Spleen (tissue), 11 donors: Measurements from ENCODE around the gene GPR34. TPM values are rescaled to one million over a fixed set of nuclear protein-coding genes. Genes with fewer than 3 reads are reported as not detected.

ENCODE experiments used
- DNase-seq: peaks from one replicate; pipeline ENCODE4 v3.0.0-alpha.2; 2020
- H3K27ac ChIP-seq, 8 donors: fragments of 200-600 bp; sonication (generic) in 7 of 8; 1 replicate in 4 of 8; 2 replicates in 4 of 8; pipeline versions ENCODE4 v1.5.0 to v1.8.0; 2016 to 2021; ENCODE audit warnings: inconsistent platforms in 4 of 8, mild to moderate bottlenecking in 4 of 8, moderate library complexity in 1 of 8
- H3K27me3 ChIP-seq, 7 donors: fragments of 200-600 bp; sonication (generic) in 6 of 7; replicated peaks in 1 of 7; 1 replicate in 4 of 7; 2 replicates in 3 of 7; pipeline versions ENCODE4 v1.5.0 to v1.8.0; 2016 to 2021; ENCODE audit warnings: inconsistent platforms in 3 of 7, mild to moderate bottlenecking in 1 of 7
- H3K36me3 ChIP-seq, 6 donors: fragments of 200-600 bp; sonication (generic) in 5 of 6; 1 replicate in 4 of 6; 2 replicates in 2 of 6; pipeline versions ENCODE4 v1.5.0 to v1.8.0; 2016 to 2021; ENCODE audit warnings: inconsistent platforms in 2 of 6
- H3K4me1 ChIP-seq, 6 donors: fragments of 200-600 bp; sonication (generic) in 5 of 6; 1 replicate in 3 of 6; 2 replicates in 3 of 6; pipeline versions ENCODE4 v1.5.0 to v1.8.0; 2016 to 2021; ENCODE audit warnings: inconsistent platforms in 3 of 6
- H3K4me3 ChIP-seq, 8 donors: fragments of 200-600 bp; sonication (generic) in 7 of 8; 1 replicate in 4 of 8; 2 replicates in 4 of 8; pipeline versions ENCODE4 v1.5.0 to v1.8.0; 2016 to 2021; ENCODE audit warnings: inconsistent platforms in 4 of 8, mild to moderate bottlenecking in 4 of 8, moderate library complexity in 2 of 8
- H3K9me3 ChIP-seq, 8 donors: fragments of 200-600 bp; sonication (generic) in 7 of 8; 1 replicate in 4 of 8; 2 replicates in 4 of 8; pipeline versions ENCODE4 v1.5.0 to v1.8.0; 2016 to 2021; ENCODE audit warnings: inconsistent platforms in 4 of 8
- CTCF ChIP-seq, 11 experiments: fragments of 200-600 bp in 7 of 11; fragments of 450-650 bp in 4 of 11; sonication (generic) in 4 of 11; IDR thresholded peaks in 8 of 11; conservative IDR thresholded peaks in 3 of 11; 1 replicate in 7 of 11; 2 replicates in 4 of 11; pipeline versions ENCODE4 v1.4.0 to v1.8.0; 2016 to 2021; ENCODE audit warnings: antibody characterized with exemption in 11 of 11, inconsistent platforms in 4 of 11, mild to moderate bottlenecking in 1 of 11
- POLR2A ChIP-seq, 3 donors: fragments of 450-650 bp; IDR thresholded peaks; one replicate each; pipeline ENCODE4 v1.5.1; 2017; ENCODE audit warnings: antibody characterized with exemption in 3 of 3, mild to moderate bottlenecking in 1 of 3
- POLR2AphosphoS5 ChIP-seq, 3 donors: sonication (generic); formaldehyde crosslinking; IDR thresholded peaks; one replicate each; pipeline ENCODE4 v1.5.1; 2017; ENCODE audit warnings: antibody characterized with exemption in 3 of 3
- WGBS, 5 donors: extraction: QIAGEN DNeasy Blood & Tissue Kit in 3 of 5; methylation state at CpG; one replicate each; pipeline versions ENCODE4 v1.1.5 to v1.1.7; 2013 to 2018; 5-methylcytosine and 5-hydroxymethylcytosine counted together
- intact Hi-C: fragments of 100-400 bp; cut with DNase I; formaldehyde crosslinking; loops from one replicate; pipeline ENCODE4 v1.15.0; 2023; ENCODE audit warnings: low total_unique reads
- polyA plus RNA-seq, 3 donors: library from polyadenylated mRNA; stranded (reverse); fragments of 200-250 nt; gene quantifications; one replicate each; pipeline ENCODE4 v1.2.1, GENCODE V29; 2013
- total RNA-seq, 7 donors: library from RNA; depleted of rRNA in 3 of 7; stranded (reverse); fragments of >200 nt in 3 of 7; fragmentation: NEBNext Ultra II Directional in 4 of 7; extraction: Animal tissue kit (Norgen Biotek cat#: 25700) in 4 of 7; gene quantifications; one replicate each; pipeline versions ENCODE4 v1.1.0 to v1.2.1, GENCODE V29; 2016 to 2021
- donor health status: healthy with polysubstance abuse.
- donor health status: DM: no; HTN: no; CAD: no; lungs with moderate emphysema.
- donor health status: DM: no; HTN: no; CAD: no.
- donor health status: Bipolar disorder and iron deficiency.
- donor health status: healthy.
- donor health status: DM: no; HTN: no; CAD: no.
- donor health status: DM: yes; HTN: yes; CAD: no.

Gene GPR34
- total and polyA plus RNA-seq, 10 donors = 5.5 to 45.1 (median 15.1) TPM

GRCh38 chrX:41655631-41656030, 33.1 kb upstream of the GPR34 start:
- no peaks in the 10 kb centered on the region for H3K9me3 ChIP-seq
- peaks cover 0 to 6% (median 0%) of the 10 kb centered on the region in 7 donors for H3K27me3 ChIP-seq
- no peak overlapping the region for H3K27ac ChIP-seq
- H3K4me3 ChIP-seq = no peak overlapping the region
- TF ChIP-seq POLR2AphosphoS5 (IDR thresholded peaks at IDR 0.05) (no peak), CTCF (IDR thresholded peaks at IDR 0.05 in 8 of 11, conservative IDR thresholded peaks at IDR 0.05 in 3 of 11) (no peak), POLR2A (IDR thresholded peaks at IDR 0.05) (no peak)
- DNase-seq = no peak
- intact Hi-C loops = no loop called here
- peaks cover 0 to 70% (median 18%) of the 10 kb centered on the region in 6 donors for H3K36me3 ChIP-seq
- WGBS, 5 donors = 80 to 97% (median 89%) methylated on average over 1 to 4 of the region's 4 CpGs
- H3K4me1 ChIP-seq = no peaks in the 10 kb centered on the region

- H3K4me3 ChIP-seq = no peak overlapping the region
- no peaks in the 10 kb centered on the region for H3K27me3 ChIP-seq
- H3K9me3 ChIP-seq = no peaks in the 10 kb centered on the region
- no peak overlapping the region for H3K27ac ChIP-seq
- intact Hi-C loops = no loop called here
- peaks cover 0 to 4% (median 0%) of the 10 kb centered on the region in 6 donors for H3K4me1 ChIP-seq
- TF ChIP-seq POLR2A (IDR thresholded peaks at IDR 0.05) = no peak
- TF ChIP-seq POLR2AphosphoS5 (IDR thresholded peaks at IDR 0.05) = no peak
- no peak for TF ChIP-seq CTCF (IDR thresholded peaks at IDR 0.05 in 8 of 11, conservative IDR thresholded peaks at IDR 0.05 in 3 of 11)
- 64 to 100% (median 87%) methylated on average over 2 of the region's 2 CpGs for WGBS, 5 donors
- DNase-seq = no peak
- H3K36me3 ChIP-seq = peaks cover 0 to 36% (median 18%) of the 10 kb centered on the region in 6 donors
Measured at GRCh38 chrX:41661366-41662095, 27.2 kb upstream of the GPR34 start.

- 62 to 89% (median 77%) methylated on average over 2 of the region's 2 CpGs for WGBS, 5 donors
- intact Hi-C loops = no loop called here
- H3K9me3 ChIP-seq = no peaks in the 10 kb centered on the region
- H3K27ac ChIP-seq = no peak overlapping the region
- no peak overlapping the region for H3K4me3 ChIP-seq
- no peak for TF ChIP-seq CTCF (IDR thresholded peaks at IDR 0.05 in 8 of 11, conservative IDR thresholded peaks at IDR 0.05 in 3 of 11)
- TF ChIP-seq POLR2AphosphoS5 (IDR thresholded peaks at IDR 0.05) = no peak
- no peak for TF ChIP-seq POLR2A (IDR thresholded peaks at IDR 0.05)
- no peaks in the 10 kb centered on the region for H3K27me3 ChIP-seq
- DNase-seq = no peak
- H3K4me1 ChIP-seq = peaks cover 0 to 5% (median 0%) of the 10 kb centered on the region in 6 donors
- peaks cover 0 to 14% (median 7%) of the 10 kb centered on the region in 6 donors for H3K36me3 ChIP-seq
Measured at GRCh38 chrX:41664375-41664901, 24.3 kb upstream of the GPR34 start.

GRCh38 chrX:41664908-41665307, 23.9 kb upstream of the GPR34 start:
- H3K27me3 ChIP-seq = no peaks in the 10 kb centered on the region
- intact Hi-C loops = no loop called here
- H3K9me3 ChIP-seq = no peaks in the 10 kb centered on the region
- H3K4me1 ChIP-seq = peaks cover 0 to 5% (median 0%) of the 10 kb centered on the region in 6 donors
- TF ChIP-seq CTCF (IDR thresholded peaks at IDR 0.05 in 8 of 11, conservative IDR thresholded peaks at IDR 0.05 in 3 of 11) = no peak
- TF ChIP-seq POLR2A (IDR thresholded peaks at IDR 0.05) = no peak
- TF ChIP-seq POLR2AphosphoS5 (IDR thresholded peaks at IDR 0.05) = no peak
- no peak overlapping the region for H3K4me3 ChIP-seq
- H3K27ac ChIP-seq = no peak overlapping the region
- H3K36me3 ChIP-seq = peaks cover 0 to 9% (median 5%) of the 10 kb centered on the region in 6 donors
- DNase-seq = no peak
